Activated naive CD8-positive, alpha-beta T cell treated with anti-CD3 and anti-CD28 coated beads, Interleukin-2, amount 10 ng/mL, durations not matched to agents 7 days and 5 days (primary cell): Measurements from ENCODE around the gene TRIM26. TPM values are rescaled to one million over a fixed set of nuclear protein-coding genes. Genes with fewer than 3 reads are reported as not detected.

Experiments used
- total RNA-seq, 2 experiments: library from RNA; stranded (reverse); gene quantifications; one replicate each; pipeline ENCODE4 v1.2.3, GENCODE V29; 2021

TRIM26 gene
- total RNA-seq, 2 experiments from 2014 or later: 75.5 to 79.3 TPM

Other genes starting within 250 kb of the TRIM26 start
- gene POLR1H, start 152.1 kb downstream of the TRIM26 start, total RNA-seq: 10 to 100 TPM; 55.5 to 55.6 TPM
- 10 to 100 TPM; 52.5 to 53.8 TPM for gene PPP1R11, start 146.2 kb downstream of the TRIM26 start, total RNA-seq
- not detected for gene RNF39, start 137.6 kb downstream of the TRIM26 start, total RNA-seq
- gene TRIM31, start 100.3 kb downstream of the TRIM26 start, total RNA-seq: not detected
- not detected for gene TRIM40, start 77.3 kb downstream of the TRIM26 start, total RNA-seq
- gene TRIM10, start 52.2 kb downstream of the TRIM26 start, total RNA-seq: not detected
- gene TRIM15, start 49.9 kb downstream of the TRIM26 start, total RNA-seq: not detected
- gene TRIM39, start 113.5 kb upstream of the TRIM26 start, total RNA-seq: 10 to 100 TPM; 24.1 to 24.2 TPM
- gene RPP21, start 131.8 kb upstream of the TRIM26 start, total RNA-seq: 10 to 100 TPM; 43.0 to 49.3 TPM